GM18858 (cell line): ENCODE results near the gene FILIP1L.

Source experiments
- ATAC-seq: cut with Tn5 transposase; IDR thresholded peaks from one replicate; pipeline ENCODE4 v1.9.1; 2021; ENCODE audit not compliant: unreplicated experiment

Gene FILIP1L

DNA sequence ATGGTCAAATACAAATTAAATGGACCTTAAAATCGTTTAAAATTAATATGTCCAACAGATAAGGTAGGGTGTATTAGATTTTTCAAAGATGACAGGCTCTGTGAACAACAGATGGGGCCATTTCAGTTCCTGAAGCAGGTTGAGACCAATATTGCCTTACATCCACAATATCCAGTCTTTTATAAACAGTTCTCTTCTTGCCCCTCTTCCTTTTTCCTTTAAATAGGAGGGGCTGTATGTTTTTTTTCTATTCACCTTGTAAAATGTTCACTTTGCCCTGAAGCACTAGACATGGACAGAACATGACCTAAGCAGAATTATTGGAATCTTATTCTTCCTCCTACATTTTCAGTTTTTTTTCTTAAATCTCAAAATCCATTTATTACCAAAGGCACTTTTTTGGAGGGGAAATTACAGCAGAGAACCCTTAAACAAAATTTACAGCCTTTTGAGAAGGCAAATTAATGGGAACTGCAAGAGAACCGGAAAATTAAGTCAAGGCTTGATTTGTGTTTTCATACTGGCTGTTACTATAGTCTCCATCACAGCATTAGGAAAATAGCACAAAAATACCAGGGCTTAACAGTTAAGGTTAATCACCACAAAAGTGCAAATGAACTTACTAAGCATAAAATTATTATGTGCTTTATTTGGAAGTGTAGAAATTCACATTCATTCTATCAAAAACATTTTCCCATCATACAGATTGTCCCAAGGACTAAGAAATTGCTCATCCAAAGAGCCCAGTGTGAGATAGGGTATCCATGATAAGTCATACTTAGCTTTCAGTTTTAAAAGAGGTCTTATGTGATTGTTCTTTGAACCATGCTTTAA lies 240.8 kb downstream of the FILIP1L start:
- ATAC-seq, result no peak

DNA sequence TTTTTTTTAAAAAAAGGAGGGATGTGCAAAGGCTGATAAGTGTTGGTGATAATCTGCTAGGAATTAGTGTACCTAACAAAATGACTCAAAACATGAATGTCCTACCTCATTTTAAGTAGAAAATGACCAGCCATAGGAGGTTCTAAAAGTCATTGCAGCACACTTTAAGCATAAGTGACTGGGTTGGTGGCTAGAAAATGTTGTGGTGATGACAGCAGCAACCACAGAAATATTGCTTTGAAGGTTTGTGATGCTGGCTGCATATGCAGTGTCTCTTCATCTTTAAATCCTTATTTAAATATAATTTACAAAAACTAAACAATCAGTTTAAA lies 241.4 kb downstream of the FILIP1L start:
- ATAC-seq, result peak; percentile 49

DNA sequence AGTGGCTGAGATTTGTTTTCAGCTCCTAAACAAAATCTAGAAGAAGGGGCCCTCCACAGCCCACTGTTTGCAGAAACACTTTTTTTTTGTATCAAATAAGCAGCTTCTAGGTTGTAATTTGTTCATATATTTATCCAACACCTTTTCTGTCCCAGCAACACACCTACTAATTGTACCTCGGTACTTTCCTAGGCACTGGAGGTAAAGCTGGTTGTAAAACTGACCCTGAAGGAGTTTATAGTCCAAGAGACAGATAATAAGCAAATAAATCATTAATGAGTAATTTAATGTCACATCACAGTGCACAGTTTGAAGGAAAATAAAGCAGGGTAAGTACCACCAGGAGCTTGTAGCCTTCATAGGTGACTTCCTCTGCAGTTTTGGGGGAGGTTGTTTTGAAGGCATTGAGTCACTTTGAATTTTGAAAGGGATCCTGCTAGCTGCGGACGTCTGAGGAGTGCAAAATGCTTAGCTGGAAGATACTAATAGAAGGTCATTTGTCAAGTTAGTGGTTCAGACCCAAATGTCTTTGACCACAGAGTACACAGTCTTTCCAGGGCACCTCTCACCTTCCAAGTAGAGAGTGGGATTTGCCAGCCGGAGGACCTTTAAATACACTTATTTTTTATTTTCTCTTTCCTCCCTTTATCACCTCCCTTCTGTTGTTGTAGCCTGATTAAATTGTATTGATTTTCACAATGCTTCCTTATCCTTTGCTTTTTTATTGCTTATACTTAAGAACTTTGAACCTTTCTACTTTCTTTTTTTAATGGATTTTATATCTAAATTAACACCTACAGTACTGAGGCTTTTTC lies 242.9 kb downstream of the FILIP1L start:
- no peak for ATAC-seq

DNA sequence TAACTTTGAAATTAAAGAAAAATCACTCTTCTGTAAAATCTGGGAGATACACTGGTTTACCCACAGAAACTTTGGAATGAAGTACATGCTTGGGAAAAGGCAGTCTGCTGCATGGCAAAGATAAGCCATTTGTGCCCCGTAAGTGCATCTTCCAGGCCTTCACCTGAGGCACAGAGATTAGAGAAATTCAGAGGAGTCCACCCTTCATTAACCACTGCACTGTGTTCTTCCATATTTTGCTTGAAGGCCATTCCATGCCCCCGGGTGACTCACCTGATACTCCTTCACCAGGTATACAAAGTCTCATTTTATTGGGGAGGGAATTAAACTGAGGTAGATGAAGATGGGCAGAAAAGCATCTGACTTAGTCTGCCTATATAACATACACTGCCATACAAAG lies 243.6 kb downstream of the FILIP1L start:
- ATAC-seq, result no peak

DNA sequence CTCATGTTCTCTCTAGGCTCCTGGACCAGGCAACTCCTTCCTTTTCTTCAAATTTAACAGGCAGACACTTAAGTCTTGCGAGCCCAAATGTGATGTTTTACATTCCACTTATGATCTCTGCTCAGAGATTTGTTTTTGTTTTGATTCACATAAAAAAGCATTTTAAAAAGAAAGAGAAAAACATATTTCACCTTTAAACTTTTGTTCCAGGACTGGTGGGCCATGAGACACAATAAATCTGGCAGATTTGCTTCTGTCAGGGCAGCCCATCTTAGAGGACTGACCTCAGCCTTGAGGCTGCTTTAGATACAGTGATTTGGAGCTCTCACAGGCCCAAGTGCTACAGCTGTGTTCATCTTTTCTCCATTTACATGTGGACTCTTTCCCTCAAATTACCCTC lies 244.7 kb downstream of the FILIP1L start:
- ATAC-seq, result no peak

DNA sequence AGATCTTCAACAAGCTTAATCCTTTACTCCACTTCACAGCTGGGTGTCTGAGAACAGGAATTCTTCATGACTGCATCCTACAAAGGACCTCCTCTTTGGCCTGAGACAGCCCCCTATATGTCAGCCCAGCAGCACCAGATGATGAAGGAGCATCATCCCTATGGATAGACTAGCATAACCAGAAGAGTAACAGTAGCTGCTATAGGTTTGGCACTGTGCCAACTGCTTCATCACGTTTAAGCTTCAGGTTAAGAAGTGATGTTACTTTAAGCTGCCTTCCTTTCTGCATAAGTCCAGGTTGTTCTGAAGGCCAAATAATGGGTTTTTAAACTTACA lies 246.0 kb downstream of the FILIP1L start:
- ATAC-seq, result no peak

DNA sequence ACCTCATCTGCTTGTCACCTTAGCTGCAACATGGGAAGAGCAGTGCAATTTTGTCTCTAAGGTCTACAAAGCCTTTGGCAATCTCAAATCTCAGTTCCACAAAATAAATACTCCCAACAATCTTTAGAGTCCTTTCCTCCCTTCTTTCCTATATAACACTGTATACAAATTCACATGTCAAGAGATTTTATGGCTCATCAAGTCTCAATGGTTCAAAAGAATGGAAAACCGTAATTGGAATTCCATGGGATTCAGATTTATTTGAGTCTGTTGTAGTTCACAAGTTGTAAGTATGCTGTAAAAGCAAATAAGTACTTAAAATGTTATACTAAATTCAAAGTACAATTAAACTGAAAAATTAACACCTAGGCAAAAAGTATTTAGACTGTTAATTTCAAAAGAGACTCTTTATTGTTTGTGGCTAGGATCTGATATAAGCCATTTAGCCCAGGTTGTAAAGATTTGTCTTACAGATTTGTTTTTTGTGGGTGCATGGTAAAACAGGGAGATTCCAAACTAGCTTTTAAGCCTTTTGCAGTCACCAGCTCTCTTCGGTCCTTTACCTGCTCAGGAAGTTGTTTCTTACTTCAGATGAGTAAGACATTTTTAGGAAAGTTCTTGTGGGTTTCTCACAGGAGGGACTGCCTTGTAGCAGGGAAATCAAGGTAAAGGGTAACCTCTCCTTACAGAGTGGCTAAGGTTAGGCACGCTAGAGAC lies 246.5 kb downstream of the FILIP1L start:
- no peak for ATAC-seq

DNA sequence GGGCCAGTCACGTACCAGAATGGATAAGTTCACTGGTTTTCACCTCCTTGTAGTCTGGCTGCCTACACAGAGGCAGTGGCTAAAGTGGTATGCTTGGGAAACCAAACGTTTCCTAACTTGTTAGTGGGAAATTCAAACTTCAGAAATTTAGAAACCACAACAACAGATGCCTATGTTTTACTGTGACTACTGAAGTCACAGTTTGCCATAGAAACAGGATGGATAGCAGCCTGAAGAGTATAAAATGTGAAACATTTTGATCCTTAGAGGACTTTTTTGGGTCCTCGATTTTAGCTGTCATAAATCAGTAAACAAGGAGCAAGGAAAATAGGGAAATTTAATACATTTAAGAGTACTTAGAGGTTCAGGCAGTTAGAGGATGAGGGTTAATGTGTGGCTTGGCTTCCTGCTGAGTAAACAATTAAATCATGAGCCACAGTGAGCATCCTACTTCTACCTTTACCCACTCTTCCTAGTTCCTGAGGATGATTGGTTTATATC lies 248.0 kb downstream of the FILIP1L start:
- ATAC-seq, result no peak

DNA sequence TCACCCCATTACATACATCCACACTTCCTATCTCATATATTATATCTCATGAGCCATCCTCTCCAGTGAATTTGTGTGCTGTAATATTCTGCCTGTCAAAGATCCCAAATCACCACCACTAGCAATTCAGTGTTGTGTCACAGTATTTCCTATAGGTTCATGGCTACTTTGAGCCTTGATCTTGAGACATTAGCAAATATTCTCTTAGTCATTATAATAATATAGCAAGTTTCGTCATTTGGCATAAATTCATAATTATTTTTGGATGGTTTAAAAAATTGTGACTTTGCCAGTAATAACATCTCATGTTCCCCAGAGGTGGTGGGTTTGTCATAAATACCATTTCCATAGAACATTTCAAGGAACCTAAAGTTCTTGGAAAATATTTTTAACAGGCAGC lies 249.0 kb downstream of the FILIP1L start:
- no peak for ATAC-seq

DNA sequence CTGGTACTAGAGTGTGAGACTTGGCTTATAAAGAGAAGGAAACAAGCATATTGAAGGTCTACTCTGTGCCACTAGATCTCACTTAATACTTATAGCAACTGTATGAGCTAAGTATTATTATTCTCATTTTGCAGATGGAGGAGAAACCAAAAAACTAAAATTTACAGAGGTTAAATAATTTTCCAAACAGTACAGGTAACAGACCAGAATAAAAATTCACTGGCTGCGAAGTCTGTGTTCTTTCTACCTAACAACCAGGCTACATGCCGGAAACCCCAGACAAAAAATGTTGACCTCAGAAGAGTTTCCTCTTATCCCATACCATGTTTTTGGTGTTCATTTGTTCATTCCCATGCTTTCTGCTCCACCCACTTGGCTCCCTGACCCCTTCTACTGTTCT lies 250.0 kb downstream of the FILIP1L start:
- no peak for ATAC-seq

DNA sequence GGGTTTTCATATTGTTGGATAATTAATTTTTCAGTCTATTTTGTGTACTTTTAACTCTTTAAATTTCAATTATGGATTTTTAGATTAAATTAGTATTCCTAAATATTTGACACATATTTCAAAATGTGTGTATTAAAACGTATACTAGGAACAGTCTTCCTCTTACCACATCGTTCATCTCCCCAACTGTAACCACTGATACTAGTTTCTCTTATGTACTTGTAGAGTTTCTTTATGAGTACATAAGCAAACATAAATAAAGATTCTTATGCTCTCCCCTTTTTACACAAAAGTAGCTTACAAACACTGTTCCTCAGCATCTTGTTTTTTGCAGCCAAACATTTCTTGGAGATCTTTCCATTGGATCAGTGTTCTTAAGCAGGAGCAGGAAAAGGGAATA lies 250.7 kb downstream of the FILIP1L start:
- peak; percentile 58 for ATAC-seq

DNA sequence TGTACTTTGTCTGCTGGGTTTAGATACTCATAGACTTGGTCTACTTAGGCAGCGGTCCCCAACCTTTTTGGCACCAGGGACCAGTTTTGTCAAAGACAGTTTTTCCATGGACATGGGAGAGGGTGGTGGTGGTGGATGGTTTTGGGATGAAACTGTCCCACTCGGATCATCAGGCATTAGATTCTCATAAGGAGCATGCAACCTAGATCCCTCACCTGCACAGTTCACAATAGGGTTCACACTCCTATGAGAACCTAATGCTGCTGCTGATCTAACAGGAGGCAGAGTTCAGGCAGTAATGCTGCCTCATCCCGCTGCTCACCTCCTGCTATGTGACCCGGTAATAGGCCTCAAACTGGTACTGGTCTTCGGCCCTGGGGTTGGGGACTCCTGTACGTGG lies 251.3 kb downstream of the FILIP1L start:
- ATAC-seq, result no peak

DNA sequence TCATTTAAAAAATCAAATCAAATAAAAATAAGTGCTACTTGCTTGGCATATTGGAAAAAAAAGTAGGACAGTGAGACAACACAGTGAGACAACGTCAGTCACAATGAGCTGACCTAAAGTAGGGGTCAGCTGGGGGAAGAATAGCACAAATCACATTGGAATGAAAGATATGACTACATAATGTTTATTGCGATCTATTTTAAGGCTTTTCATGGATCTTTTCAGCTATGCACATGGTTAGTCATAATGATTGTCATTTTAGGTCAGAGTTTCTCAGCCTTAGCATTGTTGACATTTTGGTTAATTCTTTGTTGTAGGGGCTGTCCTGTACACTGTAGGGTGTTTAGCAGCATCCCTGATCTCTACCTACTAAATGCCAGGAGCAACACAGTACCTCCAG lies 252.1 kb downstream of the FILIP1L start:
- no peak for ATAC-seq

DNA sequence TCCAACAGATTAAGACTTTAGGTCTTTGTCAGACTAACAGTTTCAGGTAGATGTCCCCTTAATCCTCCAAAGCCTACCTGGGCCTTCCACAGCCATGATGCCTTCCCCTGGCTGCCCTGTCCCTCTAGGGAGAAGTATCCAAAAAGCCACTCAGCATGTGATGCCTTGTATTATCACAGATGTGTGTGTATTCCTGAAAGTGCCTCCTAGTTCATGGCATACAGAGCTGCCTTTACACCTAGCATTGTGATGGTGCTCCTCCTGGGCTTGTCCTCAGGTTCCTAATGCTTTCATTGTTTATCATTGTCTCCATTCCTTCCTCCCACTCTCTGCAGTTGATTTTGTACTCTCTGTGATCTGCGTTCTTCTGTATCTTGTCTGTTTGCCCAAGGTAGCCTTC lies 253.1 kb downstream of the FILIP1L start:
- no peak for ATAC-seq

DNA sequence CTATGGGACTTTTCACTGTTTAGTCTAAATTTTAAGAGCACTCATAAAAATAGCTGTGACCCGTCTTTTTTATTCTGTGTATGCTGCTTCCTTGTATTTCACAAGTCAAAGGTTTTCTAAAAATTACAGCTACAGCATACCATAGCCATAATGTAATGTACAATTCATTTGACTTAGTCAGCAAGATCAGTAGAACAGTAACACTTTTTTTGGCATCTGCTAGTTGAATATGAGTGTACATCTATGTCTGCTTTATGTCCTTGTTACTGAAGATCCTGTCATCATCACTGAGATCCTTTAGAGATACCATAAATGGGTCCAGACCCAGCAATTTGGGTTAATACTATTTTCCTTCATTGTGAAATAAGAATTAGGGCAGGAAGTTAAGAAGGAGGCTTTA lies 254.5 kb downstream of the FILIP1L start:
- no peak for ATAC-seq

DNA sequence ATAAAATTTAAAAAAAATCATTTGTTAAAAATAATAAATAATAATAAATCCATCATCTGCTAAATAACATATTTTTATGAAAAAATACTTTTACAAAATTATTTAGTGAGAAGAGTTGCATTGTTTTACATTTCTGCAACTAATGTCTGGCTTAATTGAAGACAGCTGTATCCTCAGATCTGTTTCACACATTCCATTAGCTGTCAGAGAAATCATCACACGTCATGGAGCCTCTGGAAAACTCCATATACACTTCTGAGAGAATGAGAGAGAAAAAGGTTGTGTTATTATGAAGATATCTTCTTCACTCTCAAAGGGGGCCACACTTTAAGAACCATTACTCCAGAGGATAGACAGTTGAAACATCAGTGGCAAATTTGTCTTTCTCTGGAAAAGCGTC lies 255.8 kb downstream of the FILIP1L start:
- no peak for ATAC-seq

DNA sequence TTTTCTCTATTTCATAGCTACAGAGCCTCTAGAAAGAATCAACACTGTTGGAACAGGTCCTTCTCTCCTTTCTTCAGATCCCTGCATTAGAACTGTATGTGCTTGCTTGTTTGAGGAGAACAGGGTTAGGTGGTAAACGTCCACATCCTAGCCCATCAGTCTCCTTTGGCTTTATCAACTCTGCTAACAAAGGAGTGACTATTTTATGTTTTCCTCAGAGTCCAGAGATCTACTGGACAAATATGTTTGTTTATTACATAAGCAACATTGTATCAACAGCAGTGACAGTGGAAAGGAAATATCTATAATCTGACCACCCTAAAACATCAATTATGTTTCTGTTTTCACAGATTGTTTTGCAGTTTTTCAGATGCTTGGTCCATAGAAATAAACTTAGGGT lies 257.0 kb downstream of the FILIP1L start:
- no peak for ATAC-seq

DNA sequence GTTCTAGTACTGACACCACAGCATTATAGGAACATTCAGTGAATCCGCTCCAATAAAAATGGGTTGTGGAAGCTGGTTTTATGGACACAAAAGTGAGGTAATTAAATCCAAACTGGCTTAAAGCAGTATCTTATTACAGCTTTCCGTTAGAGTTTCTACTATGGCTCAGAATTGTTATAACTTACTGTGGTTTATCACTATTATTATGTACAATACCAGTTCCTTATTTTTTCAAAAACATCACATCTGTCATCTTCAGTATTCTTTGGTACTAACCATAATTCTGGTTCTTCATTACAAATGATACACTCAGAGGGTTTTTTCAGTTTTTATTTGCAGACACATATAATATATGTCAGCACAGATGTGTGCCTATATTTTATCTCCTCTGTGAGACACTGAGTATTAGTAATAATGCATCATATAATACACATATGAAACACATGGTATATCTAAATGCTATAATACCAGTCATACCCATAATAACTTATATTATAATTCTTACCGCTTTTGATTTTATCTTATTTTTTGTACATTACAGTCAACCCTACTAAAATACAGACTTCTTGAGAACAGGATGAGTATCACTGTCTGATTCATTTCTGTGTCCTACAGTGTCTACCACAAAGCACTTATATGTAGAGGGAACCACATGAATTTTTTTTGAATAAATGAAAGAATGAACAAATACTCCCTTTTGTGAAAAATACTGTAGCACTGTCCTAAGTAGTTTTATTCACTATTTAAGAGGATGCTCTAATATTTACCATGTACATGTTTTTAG lies 257.7 kb downstream of the FILIP1L start:
- ATAC-seq, result no peak

DNA sequence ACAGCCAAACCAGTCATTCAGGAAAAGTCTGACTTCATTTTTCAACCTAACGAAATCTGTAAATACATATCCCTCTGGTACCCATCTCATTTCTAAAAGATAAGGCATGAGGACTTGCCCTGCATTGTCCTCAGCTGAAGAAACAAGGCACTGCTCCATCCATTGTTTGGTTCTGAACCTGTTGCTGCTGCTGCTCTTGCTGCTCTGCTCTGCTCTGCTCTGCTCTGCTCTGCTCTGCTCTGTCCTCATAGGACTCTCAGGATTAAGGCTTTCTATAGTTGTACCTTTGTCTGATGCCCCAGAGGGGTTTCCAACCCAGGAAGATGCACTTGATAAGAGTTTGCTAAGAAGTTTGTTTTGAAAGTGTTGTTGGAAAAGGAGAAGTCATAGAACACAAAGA lies 258.4 kb downstream of the FILIP1L start:
- ATAC-seq, result no peak

DNA sequence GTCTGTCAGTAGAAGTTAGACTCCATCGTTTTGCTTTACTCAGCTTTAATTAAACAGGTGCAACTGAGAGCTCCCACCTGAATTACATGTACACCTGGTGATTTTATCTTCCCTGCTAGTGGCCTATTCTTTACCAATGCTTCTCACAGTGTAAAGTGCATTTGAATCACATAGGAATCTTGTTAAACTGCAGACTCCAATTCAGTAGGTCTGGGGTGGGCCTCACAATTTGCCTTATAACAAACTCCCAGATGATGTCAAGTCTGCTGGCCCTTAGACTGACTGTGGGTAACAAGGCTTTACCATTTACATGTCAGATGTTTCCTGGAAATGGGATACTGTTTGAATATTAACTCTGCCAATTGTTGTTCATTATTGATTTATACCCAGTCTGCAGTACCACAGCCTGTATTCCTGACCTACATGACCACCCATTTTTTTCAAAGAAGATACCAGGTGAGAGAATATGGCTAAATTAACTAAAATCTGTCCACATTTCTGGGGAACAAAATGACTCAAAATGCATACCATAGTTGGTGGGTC lies 259.5 kb downstream of the FILIP1L start:
- no peak for ATAC-seq

DNA sequence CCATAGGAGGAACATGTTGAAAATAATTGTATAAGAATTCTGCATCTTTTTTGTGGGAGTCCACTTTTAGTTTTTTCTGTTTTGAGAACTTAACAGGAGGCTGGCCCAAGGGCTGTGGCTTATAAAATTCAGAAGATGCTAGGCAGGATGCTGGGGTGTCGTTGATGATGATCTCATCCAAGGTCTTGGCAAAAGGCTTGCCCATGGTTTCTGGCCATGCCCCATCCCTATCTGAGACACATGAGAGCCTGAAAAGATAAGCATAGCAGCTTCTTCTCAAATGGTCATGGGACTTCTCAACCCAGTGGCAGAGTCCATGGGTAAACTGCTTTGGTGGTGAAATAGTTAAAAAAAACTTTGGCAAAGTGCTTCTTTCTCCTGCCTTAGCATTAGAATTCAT lies 261.4 kb downstream of the FILIP1L start:
- no peak for ATAC-seq
